GM12872 (cell line): ENCODE results near the gene KIF3C.

Experiments used
- TF ChIP-seq, protein P1 (sequence below): IDR thresholded peaks from 3 replicates; pipeline ENCODE4 v1.5.1; 2011; ENCODE audit warnings: low read depth, mild to moderate bottlenecking, low read length, moderate library complexity; ENCODE audit not compliant: insufficient read depth

KIF3C gene

DNA sequence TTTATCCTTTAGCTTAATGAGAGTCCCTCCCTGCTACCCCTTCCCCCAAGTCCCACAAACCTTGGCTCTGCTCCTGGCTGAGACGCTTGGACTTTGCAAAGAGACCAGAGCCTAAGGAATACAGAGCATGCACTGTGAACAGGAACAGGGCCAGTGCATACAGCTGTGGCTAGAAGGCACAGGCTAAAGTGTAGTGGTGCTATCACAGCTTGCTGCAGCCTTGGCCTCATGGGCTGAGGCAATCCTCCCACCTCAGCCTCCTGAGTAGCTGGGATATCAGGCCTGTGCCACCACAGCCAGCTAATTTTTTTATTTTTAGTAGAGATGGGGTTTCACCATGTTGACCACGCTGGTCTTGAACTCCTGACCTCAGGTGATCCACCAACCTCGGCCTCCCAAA lies 64.5 kb downstream of the KIF3C start:
- TF ChIP-seq, protein P1, sequence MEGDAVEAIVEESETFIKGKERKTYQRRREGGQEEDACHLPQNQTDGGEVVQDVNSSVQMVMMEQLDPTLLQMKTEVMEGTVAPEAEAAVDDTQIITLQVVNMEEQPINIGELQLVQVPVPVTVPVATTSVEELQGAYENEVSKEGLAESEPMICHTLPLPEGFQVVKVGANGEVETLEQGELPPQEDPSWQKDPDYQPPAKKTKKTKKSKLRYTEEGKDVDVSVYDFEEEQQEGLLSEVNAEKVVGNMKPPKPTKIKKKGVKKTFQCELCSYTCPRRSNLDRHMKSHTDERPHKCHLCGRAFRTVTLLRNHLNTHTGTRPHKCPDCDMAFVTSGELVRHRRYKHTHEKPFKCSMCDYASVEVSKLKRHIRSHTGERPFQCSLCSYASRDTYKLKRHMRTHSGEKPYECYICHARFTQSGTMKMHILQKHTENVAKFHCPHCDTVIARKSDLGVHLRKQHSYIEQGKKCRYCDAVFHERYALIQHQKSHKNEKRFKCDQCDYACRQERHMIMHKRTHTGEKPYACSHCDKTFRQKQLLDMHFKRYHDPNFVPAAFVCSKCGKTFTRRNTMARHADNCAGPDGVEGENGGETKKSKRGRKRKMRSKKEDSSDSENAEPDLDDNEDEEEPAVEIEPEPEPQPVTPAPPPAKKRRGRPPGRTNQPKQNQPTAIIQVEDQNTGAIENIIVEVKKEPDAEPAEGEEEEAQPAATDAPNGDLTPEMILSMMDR: no peak

DNA sequence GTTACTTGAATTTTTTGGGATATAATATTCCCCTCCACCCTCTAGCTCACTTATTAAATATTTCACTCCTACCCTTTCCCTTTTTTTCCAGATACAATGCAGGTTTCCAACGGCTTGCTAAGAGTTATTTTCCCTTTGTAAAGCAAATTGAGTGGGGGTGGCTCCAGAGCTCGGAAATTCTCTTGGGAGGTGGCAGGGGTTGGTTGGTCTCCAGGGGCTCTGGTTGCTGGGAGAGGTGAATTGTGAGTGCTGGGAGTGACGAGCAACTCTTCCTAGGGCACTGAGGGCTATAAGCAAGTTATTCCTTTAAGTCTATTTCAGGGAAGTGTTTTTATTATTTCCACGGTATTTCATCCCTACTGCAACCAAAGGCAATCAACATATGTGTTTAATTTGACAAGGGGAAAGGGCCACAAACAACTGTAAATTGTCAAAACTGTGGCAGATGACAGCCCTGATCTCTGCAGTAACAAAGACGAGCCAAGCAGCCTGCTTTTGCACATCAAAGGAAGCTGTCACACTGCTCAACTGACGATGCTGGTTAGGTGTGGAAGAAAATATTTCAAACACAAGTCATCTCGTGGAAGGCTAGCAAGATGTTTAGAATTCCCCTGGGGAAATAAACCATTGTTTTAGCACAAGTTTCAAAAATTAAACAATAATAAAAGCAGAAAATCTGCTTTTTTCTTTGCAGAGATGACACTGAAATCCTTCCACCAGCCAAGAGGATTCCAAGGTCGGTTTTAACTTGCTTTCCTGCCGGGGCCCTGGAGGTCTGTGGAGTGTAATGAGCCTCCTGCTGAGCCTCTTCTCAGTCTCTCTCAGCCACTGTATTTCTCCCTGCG lies 69.2 kb downstream of the KIF3C start:
- TF ChIP-seq, protein P1: no peak

DNA sequence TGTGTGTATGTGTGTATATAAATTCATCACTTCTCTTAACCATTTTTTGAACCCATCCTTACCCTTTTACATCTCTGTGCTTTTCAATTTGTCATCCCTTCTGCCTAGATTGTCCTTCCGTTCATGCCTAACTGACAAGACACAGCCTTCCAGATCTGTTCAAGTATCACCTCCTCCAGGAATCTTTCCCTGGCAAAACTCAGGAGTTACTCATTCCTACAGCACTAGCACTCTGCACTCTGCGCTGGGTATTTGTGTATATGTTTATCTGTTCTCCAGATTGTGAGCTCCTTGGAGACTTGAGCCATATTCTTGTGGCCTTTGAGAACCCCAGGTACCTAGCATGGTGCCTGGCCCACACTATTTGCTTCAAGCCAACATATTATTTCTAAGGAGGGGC lies 77.2 kb downstream of the KIF3C start:
- TF ChIP-seq, protein P1: no peak

DNA sequence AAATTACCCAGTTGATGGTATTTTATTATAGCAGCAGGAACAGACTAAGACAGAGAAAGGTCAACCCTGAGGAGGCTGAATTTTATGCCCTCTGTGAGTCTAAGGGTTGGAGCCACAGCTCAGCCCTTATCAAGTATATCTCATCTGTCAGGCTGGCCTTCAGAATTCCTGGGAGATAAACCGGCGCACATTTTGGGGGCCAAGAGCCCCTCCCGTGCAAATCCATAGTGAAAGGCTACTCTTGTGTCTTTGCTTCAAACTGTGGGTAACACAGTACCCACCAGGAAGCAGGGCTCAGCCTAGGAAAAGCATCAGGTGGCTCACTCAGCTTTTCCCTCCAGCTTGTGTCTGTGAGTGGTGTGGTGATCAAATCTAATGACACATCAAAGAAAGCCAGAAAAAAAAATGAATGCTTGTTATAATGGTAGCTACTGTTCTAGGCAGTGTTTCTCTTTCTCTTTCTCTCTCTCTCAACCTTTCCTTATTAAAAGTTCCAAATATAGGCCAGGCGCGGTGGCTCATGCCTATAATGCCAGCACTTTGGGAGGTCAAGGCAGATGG lies 79.0 kb downstream of the KIF3C start:
- TF ChIP-seq, protein P1: no peak

DNA sequence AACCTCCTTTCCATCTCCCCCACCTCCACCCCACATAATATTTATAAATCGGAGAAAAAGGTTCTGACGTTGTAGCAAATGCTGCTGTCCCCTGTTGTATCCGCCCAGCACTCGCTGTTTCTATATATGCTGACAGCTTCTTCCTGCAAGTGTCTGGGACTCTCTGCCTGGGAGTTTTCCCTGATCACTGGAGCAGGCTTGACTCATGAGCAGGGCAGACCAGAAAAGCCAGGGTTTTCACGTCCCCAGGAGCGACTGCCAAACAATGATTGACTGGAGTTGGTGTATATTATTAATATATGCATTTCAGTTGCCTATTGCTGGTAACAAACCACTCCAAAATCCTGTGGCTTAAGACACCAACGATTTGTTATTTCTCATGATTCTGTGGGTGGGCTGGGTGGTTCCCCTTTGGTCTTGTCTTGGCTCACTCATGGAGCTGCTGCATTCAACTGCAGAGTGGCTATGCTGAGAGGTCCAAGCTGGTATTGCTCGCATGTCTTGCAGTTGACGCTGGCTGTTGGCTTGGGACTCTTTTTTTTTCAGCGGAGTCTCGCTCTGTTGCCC lies 82.8 kb downstream of the KIF3C start:
- TF ChIP-seq, protein P1: no peak

DNA sequence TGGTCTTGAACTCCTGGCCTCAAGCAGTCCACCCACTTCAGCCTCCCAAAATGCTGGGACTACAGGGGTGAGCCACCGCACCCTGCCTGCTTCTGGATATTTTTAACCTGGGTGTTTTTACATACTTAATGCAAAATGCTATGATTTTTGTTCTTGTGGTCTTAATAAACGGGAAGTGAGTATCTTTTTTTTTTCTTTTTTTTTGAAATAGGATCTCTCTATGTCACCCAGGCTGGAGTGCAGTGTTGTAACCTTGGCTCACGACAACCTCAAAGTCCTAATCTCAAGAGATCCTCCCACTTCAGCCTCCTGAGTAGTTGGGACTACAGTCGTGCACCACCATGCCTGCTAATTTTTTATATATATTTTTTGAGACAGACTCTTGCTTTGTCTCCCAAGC lies 84.8 kb downstream of the KIF3C start:
- TF ChIP-seq, protein P1: no peak

DNA sequence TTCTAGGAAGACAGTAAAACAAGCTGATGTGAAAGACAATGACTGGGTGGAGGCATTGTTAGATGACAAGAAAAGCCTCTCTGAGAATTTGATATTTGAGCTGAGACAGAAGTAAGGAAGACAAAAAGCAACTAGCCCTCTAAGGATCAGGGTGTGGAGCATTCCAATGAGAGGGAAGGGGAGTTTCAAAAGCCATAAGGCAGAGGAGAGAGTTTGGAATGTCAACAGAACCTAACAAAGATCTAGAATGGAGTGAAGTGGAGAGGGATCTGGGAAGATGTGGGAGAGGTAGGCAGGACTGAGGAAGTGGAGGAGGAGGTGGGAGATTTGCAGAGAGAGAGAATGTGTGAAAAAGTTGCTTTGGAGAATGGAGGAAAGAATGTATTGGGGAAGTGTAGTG lies 86.7 kb downstream of the KIF3C start:
- TF ChIP-seq, protein P1: no peak
